ENCODE measurements around the gene EDC4. TPM values are rescaled to one million over a fixed set of nuclear protein-coding genes. Genes with fewer than 3 reads are reported as not detected.

EDC4 gene
- total RNA-seq, 4 donors from 2014 or later, result 31.4 to 68.2 (median 41.2) TPM

GRCh38 chr16:67878846-67879245, 6.0 kb downstream of the EDC4 start:
- Histone ChIP-seq H3K4me1 (peaks cover 14 to 16% of the 10 kb centered on the region in 2 donors), H3K27me3 (no peaks in the 10 kb centered on the region), H3K27ac (no peak overlapping the region), H3K36me3 (peaks cover 58 to 73% of the 10 kb centered on the region in 2 donors), H3K4me3 (replicated peaks in 1 of 3) (no peak overlapping the region), H3K9me3 (no peaks in the 10 kb centered on the region)
- TF ChIP-seq CTCF (IDR thresholded peaks at IDR 0.05), result no peak
- intact Hi-C loops (cut with DNase I), result no loop called here
- 94 to 97% methylated on average over 7 to 9 of the region's 9 CpGs for WGBS, 2 donors
- no peak for DNase-seq

DNA sequence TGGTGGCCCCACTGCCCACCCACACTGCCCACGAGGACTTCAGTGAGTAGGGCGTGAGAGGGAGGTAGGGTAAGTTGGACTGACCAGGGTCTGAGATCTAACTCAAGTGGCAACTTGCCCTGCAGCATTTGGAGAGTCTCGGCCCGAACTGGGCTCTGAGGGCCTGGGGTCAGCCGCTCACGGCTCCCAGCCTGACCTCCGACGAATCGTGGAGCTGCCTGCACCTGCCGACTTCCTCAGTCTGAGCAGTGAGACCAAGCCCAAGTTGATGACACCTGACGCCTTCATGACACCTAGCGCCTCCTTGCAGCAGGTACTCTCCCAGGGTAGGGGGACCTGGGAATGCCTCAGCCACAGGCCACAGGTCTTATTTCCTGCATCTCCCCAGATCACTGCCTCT, 6.6 kb downstream of the EDC4 start:
- DNase-seq, result no peak
- 93 to 94% methylated on average over 12 of the region's 12 CpGs for WGBS, 2 donors
- TF ChIP-seq CTCF (IDR thresholded peaks at IDR 0.05) (no peak), POLR2A (IDR thresholded peaks at IDR 0.05) (no peak)
- Histone ChIP-seq H3K36me3 (peaks cover 58 to 77% of the 10 kb centered on the region in 2 donors), H3K27ac (no peak overlapping the region), H3K27me3 (no peaks in the 10 kb centered on the region), H3K4me1 (peaks cover 8 to 12% of the 10 kb centered on the region in 2 donors), H3K4me3 (replicated peaks in 1 of 3) (no peak overlapping the region), H3K9me3 (no peaks in the 10 kb centered on the region)
- intact Hi-C loops (cut with DNase I), result no loop called here

- no peak overlapping the region for H3K27ac ChIP-seq
- no peak for DNase-seq
- H3K4me3 ChIP-seq (replicated peaks in 1 of 3), result no peak overlapping the region
- intact Hi-C loops (cut with DNase I), result loop anchor here (5.0 kb wide), 2 partner anchors 47 to 162 kb away; no protein-coding TSS in a partner anchor
- no peaks in the 10 kb centered on the region for H3K9me3 ChIP-seq
- peaks cover 4 to 9% of the 10 kb centered on the region in 2 donors for H3K4me1 ChIP-seq
- H3K36me3 ChIP-seq, result peaks cover 58 to 77% of the 10 kb centered on the region in 2 donors
- H3K27me3 ChIP-seq, result no peaks in the 10 kb centered on the region
- 87 to 98% methylated on average over 2 to 4 of the region's 5 CpGs for WGBS, 2 donors
- TF ChIP-seq CTCF (IDR thresholded peaks at IDR 0.05), result no peak
- no peak for TF ChIP-seq POLR2A (IDR thresholded peaks at IDR 0.05)
These were observed 7.1 kb downstream of the EDC4 start for GRCh38 chr16:67879936-67880335.

- intact Hi-C loops (cut with DNase I), result loop anchor here (5.0 kb wide), 2 partner anchors 47 to 162 kb away; no protein-coding TSS in a partner anchor
- 92 to 97% methylated on average over 13 of the region's 13 CpGs for WGBS, 2 donors
- H3K36me3 ChIP-seq, result peaks cover 58 to 77% of the 10 kb centered on the region in 2 donors
These were observed 7.7 kb downstream of the EDC4 start for GRCh38 chr16:67880584-67880983.

More at GRCh38 chr16:67880584-67880983, 7.7 kb downstream of the EDC4 start:
- no peaks in the 10 kb centered on the region for H3K27me3 ChIP-seq
- H3K27ac ChIP-seq, result no peak overlapping the region
- TF ChIP-seq CTCF (IDR thresholded peaks at IDR 0.05), result no peak
- TF ChIP-seq POLR2A (IDR thresholded peaks at IDR 0.05), result no peak
- DNase-seq, result no peak
- peaks cover 0 to 4% of the 10 kb centered on the region in 2 donors for H3K4me1 ChIP-seq
- no peak overlapping the region for H3K4me3 ChIP-seq (replicated peaks in 1 of 3)
- no peaks in the 10 kb centered on the region for H3K9me3 ChIP-seq
